Neuron (in vitro differentiated cells): Measurements from ENCODE around the gene ITCH.

ENCODE experiments used
- H2AFZ ChIP-seq: one replicate; pipeline ENCODE4 v1.6.1; 2013; ENCODE audit warnings: low read depth, mild to moderate bottlenecking, inconsistent platforms, low read length, moderate library complexity
- H3K27me3 ChIP-seq: one replicate; pipeline ENCODE4 v1.6.1; 2013; ENCODE audit warnings: low read length; ENCODE audit not compliant: insufficient read depth
- H3K36me3 ChIP-seq: one replicate; pipeline ENCODE4 v1.6.1; 2013; ENCODE audit warnings: low read length; ENCODE audit not compliant: insufficient read depth
- H3K4me1 ChIP-seq: one replicate; pipeline ENCODE4 v1.6.1; 2013; ENCODE audit warnings: low read length; ENCODE audit not compliant: insufficient read depth
- H3K4me3 ChIP-seq: 2 replicates; pipeline ENCODE4 v1.5.1; 2013; ENCODE audit warnings: mild to moderate bottlenecking, low read length, moderate library complexity
- H3K9me3 ChIP-seq: one replicate; pipeline ENCODE4 v1.6.1; 2013; ENCODE audit warnings: low read length

Gene ITCH

GRCh38 chr20:34534391-34535165, 171.5 kb downstream of the ITCH start:
- Histone ChIP-seq H3K4me3 (no peak overlapping the region), H3K36me3 (peaks cover 85% of the 10 kb centered on the region), H3K9me3 (no peaks in the 10 kb centered on the region), H2AFZ (no peak overlapping the region), H3K27me3 (no peaks in the 10 kb centered on the region), H3K4me1 (no peaks in the 10 kb centered on the region)

GRCh38 chr20:34535301-34535840, 172.3 kb downstream of the ITCH start:
- no peak overlapping the region for H2AFZ ChIP-seq
- no peaks in the 10 kb centered on the region for H3K9me3 ChIP-seq
- H3K27me3 ChIP-seq, result no peaks in the 10 kb centered on the region
- peaks cover 84% of the 10 kb centered on the region for H3K36me3 ChIP-seq
- no peak overlapping the region for H3K4me3 ChIP-seq
- H3K4me1 ChIP-seq, result no peaks in the 10 kb centered on the region

DNA sequence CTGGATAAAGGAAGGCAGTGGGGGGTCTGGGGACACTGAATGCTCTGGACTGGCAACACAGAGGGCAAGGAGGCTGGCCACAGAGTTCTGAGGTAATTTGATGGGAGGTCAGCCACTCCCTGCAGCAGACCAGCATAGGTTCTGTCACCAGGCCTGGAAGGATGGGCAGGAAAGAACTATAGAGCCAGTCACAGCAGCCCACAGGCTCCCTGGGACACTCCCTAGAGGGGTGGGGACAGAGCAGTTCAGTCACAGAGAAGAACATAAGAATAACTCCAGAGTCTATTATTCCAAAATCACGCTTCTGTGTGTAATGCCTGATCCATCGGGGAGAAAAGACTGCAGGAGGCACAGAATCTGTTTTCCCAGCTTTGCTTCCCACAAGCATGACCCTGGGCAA, 172.8 kb downstream of the ITCH start:
- no peak overlapping the region for H2AFZ ChIP-seq
- H3K9me3 ChIP-seq, result no peaks in the 10 kb centered on the region
- H3K36me3 ChIP-seq, result peaks cover 84% of the 10 kb centered on the region
- H3K4me3 ChIP-seq, result no peak overlapping the region
- H3K27me3 ChIP-seq, result no peaks in the 10 kb centered on the region
- H3K4me1 ChIP-seq, result no peaks in the 10 kb centered on the region

- peaks cover 83% of the 10 kb centered on the region for H3K36me3 ChIP-seq
- H3K27me3 ChIP-seq, result no peaks in the 10 kb centered on the region
- H3K9me3 ChIP-seq, result no peaks in the 10 kb centered on the region
- H3K4me1 ChIP-seq, result no peaks in the 10 kb centered on the region
- H3K4me3 ChIP-seq, result no peak overlapping the region
- H2AFZ ChIP-seq, result no peak overlapping the region
These were observed 173.8 kb downstream of the ITCH start for GRCh38 chr20:34536798-34537394.

DNA sequence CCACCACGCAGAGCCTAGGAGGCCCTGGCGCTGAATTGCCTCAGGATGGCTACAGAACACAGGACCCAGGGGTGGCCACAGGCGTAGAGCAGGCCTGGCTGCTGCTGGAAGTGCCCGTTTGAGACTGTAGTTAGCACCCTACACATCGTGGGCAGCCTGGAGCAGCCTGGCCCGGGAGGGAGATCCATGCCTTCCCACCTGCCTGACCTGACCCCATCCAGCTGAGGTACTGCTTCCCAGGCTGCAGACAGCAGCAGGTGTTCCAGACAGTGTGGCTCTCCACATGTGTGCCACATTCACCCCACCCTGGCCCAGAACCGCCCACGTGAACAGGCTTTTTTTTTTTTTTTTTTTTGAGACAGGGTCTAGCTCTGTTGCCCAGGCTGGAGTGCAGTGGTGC, 174.6 kb downstream of the ITCH start:
- H3K4me3 ChIP-seq, result no peak overlapping the region
- H3K4me1 ChIP-seq, result no peaks in the 10 kb centered on the region
- H2AFZ ChIP-seq, result no peak overlapping the region
- no peaks in the 10 kb centered on the region for H3K9me3 ChIP-seq
- H3K27me3 ChIP-seq, result no peaks in the 10 kb centered on the region
- H3K36me3 ChIP-seq, result peaks cover 77% of the 10 kb centered on the region

GRCh38 chr20:34538671-34539123, 175.6 kb downstream of the ITCH start:
- Histone ChIP-seq H3K4me1 (no peaks in the 10 kb centered on the region), H3K9me3 (no peaks in the 10 kb centered on the region), H3K27me3 (no peaks in the 10 kb centered on the region), H2AFZ (no peak overlapping the region), H3K36me3 (peaks cover 70% of the 10 kb centered on the region), H3K4me3 (no peak overlapping the region)

DNA sequence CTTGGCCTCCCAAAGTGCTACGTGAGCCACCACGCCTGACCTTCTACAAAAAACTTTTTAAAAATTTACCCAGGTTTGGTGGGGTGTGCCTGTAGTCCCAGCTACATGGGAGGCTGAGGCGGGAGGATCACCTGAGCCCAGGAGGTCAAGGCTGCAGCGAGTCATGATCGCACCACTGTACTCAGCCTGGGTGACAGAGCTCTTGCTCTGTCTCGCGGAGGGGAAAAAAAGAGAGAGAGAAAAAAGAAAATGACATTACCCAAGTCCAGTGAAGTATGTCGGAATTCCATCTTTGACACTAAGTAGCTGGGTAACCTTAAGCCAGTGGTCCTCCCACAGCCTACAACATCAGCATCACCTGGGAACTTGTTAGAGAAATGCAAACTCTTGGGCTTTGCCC, 176.7 kb downstream of the ITCH start:
- no peaks in the 10 kb centered on the region for H3K9me3 ChIP-seq
- no peak overlapping the region for H2AFZ ChIP-seq
- H3K36me3 ChIP-seq, result peaks cover 62% of the 10 kb centered on the region

GRCh38 chr20:34540596-34541263, 177.7 kb downstream of the ITCH start:
- H3K9me3 ChIP-seq, result no peaks in the 10 kb centered on the region
- H2AFZ ChIP-seq, result no peak overlapping the region
- no peak overlapping the region for H3K4me3 ChIP-seq
- peaks cover 52% of the 10 kb centered on the region for H3K36me3 ChIP-seq
- no peaks in the 10 kb centered on the region for H3K27me3 ChIP-seq
- no peaks in the 10 kb centered on the region for H3K4me1 ChIP-seq

More for the DNA sequence above, 176.7 kb downstream of the ITCH start:
- no peaks in the 10 kb centered on the region for H3K27me3 ChIP-seq
- no peaks in the 10 kb centered on the region for H3K4me1 ChIP-seq
- H3K4me3 ChIP-seq, result no peak overlapping the region

- Histone ChIP-seq H3K36me3 (peaks cover 46% of the 10 kb centered on the region), H3K27me3 (no peaks in the 10 kb centered on the region), H2AFZ (no peak overlapping the region), H3K4me3 (no peak overlapping the region), H3K9me3 (no peaks in the 10 kb centered on the region), H3K4me1 (no peaks in the 10 kb centered on the region)
These were observed 178.3 kb downstream of the ITCH start for GRCh38 chr20:34541264-34541901.

DNA sequence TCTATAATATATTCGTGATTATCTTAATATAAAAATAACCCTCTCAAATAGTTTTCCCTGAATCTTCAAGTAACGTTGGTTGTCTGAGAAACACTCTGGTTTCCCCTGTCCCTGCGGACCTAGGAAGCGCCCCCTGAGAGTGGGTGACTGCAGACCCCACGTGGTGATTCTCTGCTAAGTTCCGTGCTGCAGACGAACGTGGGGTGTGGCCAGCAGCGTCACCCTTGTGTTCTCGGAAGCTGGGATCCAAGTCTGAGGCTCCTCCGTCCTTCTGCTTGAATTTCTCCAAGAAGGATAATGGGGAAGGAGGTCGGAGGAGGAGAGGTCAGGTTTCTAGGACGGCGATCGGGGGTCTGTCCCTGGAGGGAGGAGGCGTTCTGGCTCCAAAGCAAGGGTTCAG, 178.8 kb downstream of the ITCH start:
- Histone ChIP-seq H3K27me3 (no peaks in the 10 kb centered on the region), H3K4me3 (no peak overlapping the region), H3K4me1 (no peaks in the 10 kb centered on the region), H3K36me3 (peaks cover 44% of the 10 kb centered on the region), H3K9me3 (no peaks in the 10 kb centered on the region), H2AFZ (no peak overlapping the region)

DNA sequence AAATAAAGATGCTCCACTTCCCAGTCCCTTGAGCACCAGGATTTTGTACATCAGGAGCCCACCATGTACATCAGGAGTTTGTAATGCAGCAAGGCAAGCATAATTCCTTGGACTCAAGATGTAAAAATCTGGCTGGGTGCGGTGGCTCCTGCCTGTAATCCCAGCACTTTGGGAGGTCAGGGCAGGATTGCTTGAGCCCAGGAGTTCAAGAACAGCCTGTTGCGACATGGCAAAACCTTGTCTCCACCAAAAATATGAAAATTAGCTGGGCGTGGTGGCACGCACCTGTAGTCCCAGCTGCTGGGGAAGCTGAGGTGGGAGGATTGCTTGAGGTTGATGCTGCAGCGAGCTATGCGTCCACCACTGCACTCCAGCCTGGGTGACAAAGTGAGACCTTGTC, 179.4 kb downstream of the ITCH start:
- no peaks in the 10 kb centered on the region for H3K4me1 ChIP-seq
- H3K36me3 ChIP-seq, result peaks cover 38% of the 10 kb centered on the region
- H3K9me3 ChIP-seq, result no peaks in the 10 kb centered on the region
- H3K4me3 ChIP-seq, result no peak overlapping the region
- H3K27me3 ChIP-seq, result no peaks in the 10 kb centered on the region
- H2AFZ ChIP-seq, result no peak overlapping the region

GRCh38 chr20:34543463-34544056, 180.5 kb downstream of the ITCH start:
- H2AFZ ChIP-seq, result no peak overlapping the region
- no peaks in the 10 kb centered on the region for H3K9me3 ChIP-seq
- H3K4me3 ChIP-seq, result no peak overlapping the region
- H3K27me3 ChIP-seq, result no peaks in the 10 kb centered on the region
- H3K4me1 ChIP-seq, result no peaks in the 10 kb centered on the region
- peaks cover 30% of the 10 kb centered on the region for H3K36me3 ChIP-seq
